Activated CD8-positive, alpha-beta memory T cell treated with anti-CD3 and anti-CD28 coated beads, Interleukin-2, amount 10 ng/mL, durations not matched to agents 7 days and 5 days (primary cell): ENCODE data around the gene WNT5B. TPM values are rescaled to one million over a fixed set of nuclear protein-coding genes. Genes with fewer than 3 reads are reported as not detected.

Experiments
- ATAC-seq: fragments of 150-1000 bp; cut with Tn5 transposase; one replicate; pipeline ENCODE4 v1.10.0; 2021; ENCODE audit warnings: moderate library complexity
- CTCF ChIA-PET: fragments of 350-600 bp; sonication (Branson Sonifier 250); formaldehyde crosslinking; loops from one replicate; lab custom pipeline; 2021; ENCODE audit warnings: antibody characterized with exemption; lab: Charles Lee
- DNase-seq: peaks from one replicate; pipeline ENCODE4 v3.0.0-alpha.2; 2020
- H3K27ac Mint-ChIP-seq: one replicate; pipeline ENCODE4 v1.8.0; 2021; ENCODE audit warnings: mild to moderate bottlenecking, mixed read lengths
- H3K27me3 Mint-ChIP-seq: one replicate; pipeline ENCODE4 v1.8.0; 2021; ENCODE audit warnings: mixed read lengths
- H3K36me3 Mint-ChIP-seq: one replicate; pipeline ENCODE4 v1.8.0; 2021; ENCODE audit warnings: mild to moderate bottlenecking, mixed read lengths
- H3K4me1 Mint-ChIP-seq: one replicate; pipeline ENCODE4 v1.8.0; 2021; ENCODE audit warnings: mixed read lengths
- H3K4me3 Mint-ChIP-seq: one replicate; pipeline ENCODE4 v1.8.0; 2021; ENCODE audit warnings: mild to moderate bottlenecking, moderate library complexity, mixed read lengths
- H3K9me3 Mint-ChIP-seq: one replicate; pipeline ENCODE4 v1.8.0; 2022; ENCODE audit warnings: low read depth, mixed read lengths
- total RNA-seq, 2 experiments: library from RNA; stranded (reverse); gene quantifications; one replicate each; pipeline ENCODE4 v1.2.3, GENCODE V29; 2021

Gene WNT5B
- 1 to 10 TPM in 1 of 2 experiments, under 1 TPM in 1; 0.70 to 5.8 TPM for total RNA-seq

GRCh38 chr12:1628666-1629337, at the start of gene WNT5B:
Gene WNT5B (plus strand): TSS chr12:1629231. CDS start chr12:1631355, 2,124 bp downstream.
- peaks cover 74% of the 10 kb centered on the region for H3K27me3 Mint-ChIP-seq
- H3K9me3 Mint-ChIP-seq: no peaks in the 10 kb centered on the region
- ATAC-seq: no peak
- CTCF ChIA-PET: interaction anchor here (1.0 to 1.5 kb wide), 2 partner anchors 46 to 162 kb away, joined by 4 to 7 read pairs; no protein-coding TSS in a partner anchor
- no peak within 1 kb of the TSS for H3K4me3 Mint-ChIP-seq
- H3K27ac Mint-ChIP-seq: no peak within 1 kb of the TSS
- no peak for DNase-seq
- peaks cover 10% of the 10 kb centered on the region for H3K4me1 Mint-ChIP-seq
- H3K36me3 Mint-ChIP-seq: no peaks in the 10 kb centered on the region

GRCh38 chr12:1579651-1580435, 49.2 kb upstream of the WNT5B start:
- Mint-ChIP-seq H3K9me3 (no peaks in the 10 kb centered on the region), H3K27me3 (no peaks in the 10 kb centered on the region), H3K4me1 (peaks cover 8% of the 10 kb centered on the region), H3K36me3 (peaks cover 1% of the 10 kb centered on the region), H3K27ac (no peak overlapping the region), H3K4me3 (no peak overlapping the region)
- CTCF ChIA-PET: interaction anchor here (1.1 to 1.7 kb wide), 3 partner anchors 14 to 462 kb away, joined by 3 to 13 read pairs (median 7); no protein-coding TSS in a partner anchor
- no peak for ATAC-seq
- DNase-seq: no peak

GRCh38 chr12:1580526-1580925, 48.5 kb upstream of the WNT5B start:
- peaks cover 1% of the 10 kb centered on the region for H3K36me3 Mint-ChIP-seq
- H3K4me1 Mint-ChIP-seq: peaks cover 8% of the 10 kb centered on the region
- CTCF ChIA-PET: interaction anchor here (1.1 to 1.5 kb wide), 2 partner anchors 15 to 462 kb away, joined by 3 to 13 read pairs; no protein-coding TSS in a partner anchor
- no peak for ATAC-seq
- no peak for DNase-seq
- H3K27me3 Mint-ChIP-seq: no peaks in the 10 kb centered on the region
- H3K4me3 Mint-ChIP-seq: no peak overlapping the region
- no peak overlapping the region for H3K27ac Mint-ChIP-seq
- no peaks in the 10 kb centered on the region for H3K9me3 Mint-ChIP-seq

- H3K9me3 Mint-ChIP-seq: no peaks in the 10 kb centered on the region
- no peak overlapping the region for H3K27ac Mint-ChIP-seq
- no peaks in the 10 kb centered on the region for H3K27me3 Mint-ChIP-seq
- peaks cover 1% of the 10 kb centered on the region for H3K36me3 Mint-ChIP-seq
- no peak overlapping the region for H3K4me3 Mint-ChIP-seq
- peaks cover 8% of the 10 kb centered on the region for H3K4me1 Mint-ChIP-seq
- ATAC-seq: no peak
- CTCF ChIA-PET: interaction anchor here (1.0 to 3.3 kb wide), 16 partner anchors 11 to 740 kb away, joined by 3 to 114 read pairs (median 6); partner anchors contain the start of gene WNT5B
- no peak for DNase-seq
Observed at GRCh38 chr12:1581973-1582708, 46.9 kb upstream of the WNT5B start.

- H3K36me3 Mint-ChIP-seq: peaks cover 3% of the 10 kb centered on the region
- H3K9me3 Mint-ChIP-seq: no peaks in the 10 kb centered on the region
- DNase-seq (no peak), ATAC-seq (no peak)
- H3K27me3 Mint-ChIP-seq: no peaks in the 10 kb centered on the region
- H3K27ac Mint-ChIP-seq: no peak overlapping the region
- H3K4me3 Mint-ChIP-seq: no peak overlapping the region
- CTCF ChIA-PET: interaction anchor here (0.5 to 3.3 kb wide), 45 partner anchors 10 to 1006 kb away, joined by 3 to 114 read pairs (median 4); partner anchors contain the start of genes RAD52 and WNT5B
- H3K4me1 Mint-ChIP-seq: peaks cover 9% of the 10 kb centered on the region
Observed at GRCh38 chr12:1582709-1583050, 46.4 kb upstream of the WNT5B start.

- DNase-seq (peak; percentile 76), ATAC-seq (peak; percentile 76)
- Mint-ChIP-seq H3K4me1 (peaks cover 15% of the 10 kb centered on the region), H3K4me3 (no peak overlapping the region), H3K27me3 (no peaks in the 10 kb centered on the region), H3K9me3 (no peaks in the 10 kb centered on the region), H3K36me3 (peaks cover 3% of the 10 kb centered on the region), H3K27ac (no peak overlapping the region)
- CTCF ChIA-PET: interaction anchor here (0.5 to 3.3 kb wide), 59 partner anchors 10 to 1015 kb away, joined by 3 to 114 read pairs (median 4); partner anchors contain the start of genes RAD52 and WNT5B
Observed at GRCh38 chr12:1583421-1584078, 45.5 kb upstream of the WNT5B start.

- ATAC-seq (no peak), DNase-seq (no peak)
- no peaks in the 10 kb centered on the region for H3K9me3 Mint-ChIP-seq
- peaks cover 3% of the 10 kb centered on the region for H3K36me3 Mint-ChIP-seq
- CTCF ChIA-PET: interaction anchor here (0.8 to 3.3 kb wide), 24 partner anchors 9 to 1142 kb away, joined by 3 to 114 read pairs (median 5); no protein-coding TSS in a partner anchor
- H3K27me3 Mint-ChIP-seq: no peaks in the 10 kb centered on the region
- no peak overlapping the region for H3K27ac Mint-ChIP-seq
- peaks cover 19% of the 10 kb centered on the region for H3K4me1 Mint-ChIP-seq
- H3K4me3 Mint-ChIP-seq: no peak overlapping the region
Observed at GRCh38 chr12:1584326-1584725, 44.7 kb upstream of the WNT5B start.

- ATAC-seq (no peak), DNase-seq (no peak)
- H3K4me3 Mint-ChIP-seq: no peak overlapping the region
- H3K36me3 Mint-ChIP-seq: peaks cover 23% of the 10 kb centered on the region
- H3K9me3 Mint-ChIP-seq: no peaks in the 10 kb centered on the region
- H3K4me1 Mint-ChIP-seq: peaks cover 44% of the 10 kb centered on the region
- no peak overlapping the region for H3K27ac Mint-ChIP-seq
- CTCF ChIA-PET: interaction anchor here (0.7 to 4.1 kb wide), 8 partner anchors 11 to 1060 kb away, joined by 3 to 38 read pairs (median 3); no protein-coding TSS in a partner anchor
- no peaks in the 10 kb centered on the region for H3K27me3 Mint-ChIP-seq
Observed at GRCh38 chr12:1587927-1588574, 41.0 kb upstream of the WNT5B start.

GRCh38 chr12:1588575-1588947, 40.5 kb upstream of the WNT5B start:
- ATAC-seq: no peak
- DNase-seq: no peak
- no peaks in the 10 kb centered on the region for H3K9me3 Mint-ChIP-seq
- peaks cover 27% of the 10 kb centered on the region for H3K36me3 Mint-ChIP-seq
- CTCF ChIA-PET: interaction anchor here (0.8 to 4.1 kb wide), 7 partner anchors 12 to 474 kb away, joined by 3 to 38 read pairs (median 3); no protein-coding TSS in a partner anchor
- H3K27ac Mint-ChIP-seq: no peak overlapping the region
- peaks cover 39% of the 10 kb centered on the region for H3K4me1 Mint-ChIP-seq
- H3K27me3 Mint-ChIP-seq: no peaks in the 10 kb centered on the region
- H3K4me3 Mint-ChIP-seq: no peak overlapping the region

GRCh38 chr12:1590221-1590979, 38.6 kb upstream of the WNT5B start:
- CTCF ChIA-PET: interaction anchor here (1.6 to 4.1 kb wide), 3 partner anchors 15 to 473 kb away, joined by 3 to 38 read pairs (median 3); no protein-coding TSS in a partner anchor
- ATAC-seq: no peak
- Mint-ChIP-seq H3K36me3 (peaks cover 25% of the 10 kb centered on the region), H3K4me3 (peak overlapping the region; percentile 87), H3K27me3 (no peaks in the 10 kb centered on the region), H3K27ac (no peak overlapping the region), H3K9me3 (no peaks in the 10 kb centered on the region), H3K4me1 (peaks cover 44% of the 10 kb centered on the region)
- no peak for DNase-seq

- Mint-ChIP-seq H3K4me1 (peaks cover 49% of the 10 kb centered on the region), H3K27ac (peak overlapping the region; percentile 38), H3K4me3 (peak overlapping the region; percentile 87), H3K36me3 (peaks cover 25% of the 10 kb centered on the region), H3K9me3 (no peaks in the 10 kb centered on the region), H3K27me3 (no peaks in the 10 kb centered on the region)
- CTCF ChIA-PET: interaction anchor here (1.6 to 4.1 kb wide), 4 partner anchors 12 to 474 kb away, joined by 3 to 38 read pairs (median 30); no protein-coding TSS in a partner anchor
- ATAC-seq: no peak
- peak; percentile 58 for DNase-seq
Observed at GRCh38 chr12:1591034-1591433, 38.0 kb upstream of the WNT5B start.
